ENCODE data around the gene CRYGA.

- TF ChIP-seq SPI1 (IDR thresholded peaks at IDR 0.05; ENCODE audit: low read depth, low read length) (no peak), POLR2A (IDR thresholded peaks at IDR 0.05; ENCODE audit: low read depth, low read length) (no peak), POLR2AphosphoS5 (IDR thresholded peaks at IDR 0.05; ENCODE audit: low read depth, low read length) (no peak), TAF1 (IDR thresholded peaks at IDR 0.05; ENCODE audit: low read depth, low read length) (no peak), PAX5 (IDR thresholded peaks at IDR 0.05; ENCODE audit: insufficient read depth, low read length, severe bottlenecking) (no peak), POU2F2 (IDR thresholded peaks at IDR 0.05; ENCODE audit: low read depth, low read length) (no peak)
Measured at GRCh38 chr2:208175069-208175839, 11.9 kb upstream of the CRYGA start.
